LNCAP (cell line): ENCODE results near the gene SECTM1.

Source experiments
- CTCF ChIP-seq: fragments of 450-650 bp; IDR thresholded peaks from 2 replicates; pipeline ENCODE4 v1.5.1; 2017; ENCODE audit warnings: mild to moderate bottlenecking

Gene SECTM1

DNA sequence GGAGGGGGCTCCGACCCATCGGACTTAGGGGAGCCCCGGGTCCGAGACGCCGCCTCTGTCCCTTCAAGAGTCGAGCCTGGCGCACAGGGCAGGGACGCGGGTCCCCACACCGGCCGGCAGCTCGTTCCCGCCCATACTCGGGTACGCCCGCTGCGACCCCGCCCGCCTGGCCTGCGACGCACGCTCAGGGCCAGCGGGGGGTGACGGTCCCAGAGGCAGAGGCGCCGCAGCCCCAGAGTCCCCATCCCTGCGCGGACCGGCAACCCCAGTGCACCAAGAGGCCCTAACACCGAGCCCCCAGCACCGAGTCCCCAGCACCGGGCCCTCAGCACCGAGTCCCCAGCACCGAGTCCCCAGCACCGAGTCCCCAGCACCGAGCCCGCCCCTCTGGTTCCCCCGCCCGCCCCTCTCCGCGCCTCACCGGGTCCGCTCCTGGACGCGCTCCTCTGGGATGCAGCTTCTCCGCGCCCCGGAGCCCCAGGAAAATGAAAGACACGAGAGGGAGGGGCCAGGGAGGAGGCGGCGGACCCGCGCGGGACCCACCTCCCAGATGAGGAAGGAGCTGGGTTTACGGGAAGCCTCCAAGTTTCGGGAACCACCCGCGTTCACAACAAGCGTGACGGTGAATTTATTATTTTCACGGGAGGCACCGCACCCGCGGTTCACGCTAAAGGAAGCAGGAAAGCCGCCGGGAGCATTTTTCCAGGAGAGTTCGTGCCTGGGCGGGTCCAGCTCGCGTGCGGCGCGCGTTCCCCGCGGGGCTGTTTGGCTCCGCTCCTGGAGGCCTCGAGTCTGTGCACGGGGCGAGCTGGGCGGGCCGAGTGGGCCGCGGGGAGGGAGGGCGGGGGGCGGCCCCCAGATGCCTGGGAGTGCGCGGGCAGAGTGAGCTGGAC lies at the start of gene SECTM1:
TSS of gene SECTM1 (minus strand) at position 488 of the 893 bp plus-strand sequence. CDS start 6,526 bp downstream, outside the sequence.
- no peak for TF ChIP-seq CTCF

GRCh38 chr17:82382933-82383255 lies 49.3 kb upstream of the SECTM1 start:
- TF ChIP-seq CTCF = no peak

DNA sequence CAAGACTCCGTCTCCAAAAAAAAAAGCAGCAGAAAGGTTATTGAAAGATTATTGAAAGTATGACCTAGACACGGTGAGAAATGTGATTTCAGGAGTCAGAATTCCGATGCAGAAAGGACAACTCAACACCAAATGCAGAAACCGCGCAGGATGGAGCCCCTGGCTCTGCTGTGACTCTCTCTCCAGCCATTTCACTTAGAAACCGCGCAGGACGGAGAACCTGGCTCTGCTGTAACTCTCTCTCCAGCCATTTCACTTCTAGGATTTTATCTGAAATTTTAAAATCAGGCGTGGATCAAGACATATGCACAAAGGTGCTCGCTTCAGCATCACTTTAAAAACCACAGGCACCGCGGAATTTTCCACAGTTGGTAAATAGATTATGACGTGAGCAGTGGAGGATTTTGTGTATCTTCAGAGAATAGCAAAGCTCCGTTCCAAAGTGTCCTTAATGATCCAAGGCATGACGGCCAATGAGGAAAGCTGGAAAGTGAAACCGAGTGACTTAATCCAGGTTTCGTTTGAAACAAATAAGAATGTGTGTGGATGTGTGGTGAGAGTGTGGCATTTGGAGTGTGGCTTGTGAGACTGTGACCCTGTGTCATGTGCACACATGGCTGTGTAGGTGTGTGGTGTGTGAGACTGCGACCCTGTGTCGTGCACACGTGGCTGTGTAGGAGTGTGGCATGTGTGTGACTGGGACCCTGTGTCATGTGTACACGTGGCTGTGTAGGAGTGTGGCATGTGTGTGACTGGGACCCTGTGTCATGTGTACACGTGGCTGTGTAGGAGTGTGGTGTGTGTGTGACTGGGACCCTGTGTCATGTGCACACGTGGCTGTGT lies 47.5 kb upstream of the SECTM1 start:
- no peak for TF ChIP-seq CTCF

DNA sequence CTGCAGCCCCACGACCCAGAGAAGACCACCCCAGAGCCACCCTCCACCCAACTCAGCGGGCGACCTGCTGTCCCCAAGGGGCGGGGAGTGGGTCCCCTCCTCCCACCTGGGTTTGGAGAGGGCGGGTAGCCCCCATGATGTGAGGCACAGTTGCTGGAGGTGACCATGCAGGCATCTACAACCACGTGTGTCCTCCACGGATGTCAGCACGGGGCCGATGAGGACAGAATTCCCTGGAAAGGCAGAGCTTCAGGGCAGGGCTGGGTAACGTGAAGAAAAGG lies 45.1 kb upstream of the SECTM1 start:
- TF ChIP-seq CTCF = no peak

- TF ChIP-seq CTCF = no peak
Measured at GRCh38 chr17:82377924-82378740, 44.6 kb upstream of the SECTM1 start.

DNA sequence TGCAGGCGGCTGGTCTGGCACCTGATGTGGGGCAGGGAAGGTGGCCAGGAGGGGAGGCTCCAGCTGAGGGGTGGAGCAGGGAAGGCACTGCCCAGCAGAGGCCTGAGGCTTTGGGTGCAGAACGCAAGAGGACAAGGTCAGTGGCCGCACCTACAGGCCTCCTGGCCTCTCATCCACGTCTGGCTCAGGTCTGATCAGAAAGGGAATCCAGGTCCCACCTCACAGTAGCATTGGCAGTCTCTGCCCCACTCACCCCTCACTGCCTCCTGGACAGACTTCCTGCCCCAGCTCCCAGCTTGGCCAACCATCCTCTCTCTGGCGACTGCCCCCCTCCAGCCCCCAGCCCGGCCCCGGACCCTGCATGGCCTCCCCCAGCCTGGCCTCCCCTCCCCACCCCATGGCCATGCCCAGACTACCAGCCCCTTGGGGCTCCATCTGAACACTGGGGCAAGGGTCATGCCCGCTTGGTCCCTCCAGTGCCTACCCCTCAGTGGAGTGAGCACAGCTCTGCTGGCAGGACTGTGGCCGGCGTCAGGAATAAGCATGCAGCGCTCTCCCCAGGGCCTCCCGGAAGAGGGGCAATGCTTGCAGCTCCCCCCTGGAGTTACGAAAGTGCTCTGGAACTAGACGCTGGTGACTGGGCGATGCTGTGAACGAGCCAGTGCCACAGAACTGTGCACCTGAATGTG lies 42.6 kb upstream of the SECTM1 start:
- TF ChIP-seq CTCF = no peak
